Natural killer cell (primary cell): Measurements from ENCODE around the gene PDE6H. TPM values are rescaled to one million over a fixed set of nuclear protein-coding genes. Genes with fewer than 3 reads are reported as not detected.

Source experiments
- ATAC-seq, 3 donors: fragments of 150-1000 bp in 2 of 3; fragments of 200-7000 bp in 1 of 3; cut with Tn5 transposase; 1 replicate in 1 of 3; 2 replicates in 2 of 3; pipeline ENCODE4 v1.10.0; 2021; ENCODE audit warnings: mild to moderate bottlenecking in 2 of 3, moderate library complexity in 2 of 3
- DNase-seq, 2 donors: peaks; one replicate each; pipeline versions ENCODE4 v3.0.0 to v3.0.0-alpha.2; 2013 to 2021; ENCODE audit warnings: mixed read lengths in 1 of 2
- H3K27ac ChIP-seq: one replicate; pipeline ENCODE4 v1.5.1; 2013; ENCODE audit warnings: mild to moderate bottlenecking, low read length
- H3K27me3 ChIP-seq: one replicate; pipeline ENCODE4 v1.6.1; 2013; ENCODE audit warnings: low read length; ENCODE audit not compliant: control insufficient read depth, insufficient read depth
- H3K36me3 ChIP-seq: one replicate; pipeline ENCODE4 v1.6.1; 2013; ENCODE audit warnings: low read length; ENCODE audit not compliant: control insufficient read depth, insufficient read depth
- H3K4me1 ChIP-seq: one replicate; pipeline ENCODE4 v1.6.1; 2013; ENCODE audit warnings: low read length; ENCODE audit not compliant: control insufficient read depth, insufficient read depth
- H3K4me3 ChIP-seq: one replicate; pipeline ENCODE4 v1.5.1; 2013; ENCODE audit warnings: low read length
- H3K9me3 ChIP-seq: one replicate; pipeline ENCODE4 v1.6.1; 2013; ENCODE audit warnings: low read length; ENCODE audit not compliant: control insufficient read depth, insufficient read depth
- H3K27ac Mint-ChIP-seq, 2 donors: one replicate each; pipeline ENCODE4 v1.8.0; 2022; ENCODE audit warnings: mild to moderate bottlenecking in 2 of 2, mixed read lengths in 2 of 2, moderate library complexity in 1 of 2
- H3K27me3 Mint-ChIP-seq, 2 donors: one replicate each; pipeline ENCODE4 v1.8.0; 2022; ENCODE audit warnings: low read depth in 2 of 2, mixed read lengths in 2 of 2
- H3K36me3 Mint-ChIP-seq: one replicate; pipeline ENCODE4 v1.8.0; 2022; ENCODE audit warnings: mixed read lengths
- H3K4me1 Mint-ChIP-seq, 2 donors: one replicate each; pipeline ENCODE4 v1.8.0; 2022; ENCODE audit warnings: mixed read lengths in 2 of 2
- H3K4me3 Mint-ChIP-seq: one replicate; pipeline ENCODE4 v1.8.0; 2022; ENCODE audit warnings: mild to moderate bottlenecking, moderate library complexity, mixed read lengths
- H3K9me3 Mint-ChIP-seq, 2 donors: one replicate each; pipeline ENCODE4 v1.8.0; 2022; ENCODE audit warnings: mixed read lengths in 2 of 2
- CTCF ChIP-seq: fragments of 200-600 bp; IDR thresholded peaks from one replicate; pipeline ENCODE4 v1.8.0; 2022; ENCODE audit warnings: antibody characterized with exemption
- WGBS: methylation state at CpG from one replicate; pipeline ENCODE4 v1.1.7; 2013; ENCODE audit warnings: missing lambda C conversion rate; ENCODE audit not compliant: insufficient coverage; 5-methylcytosine and 5-hydroxymethylcytosine counted together
- intact Hi-C: fragments of 100-400 bp; cut with micrococcal nuclease; formaldehyde crosslinking; loops from one replicate; pipeline ENCODE4 v1.14.2; 2022
- total RNA-seq, 4 donors: library from RNA; stranded (reverse); fragments of 120-200 nt in 1 of 4; gene quantifications; one replicate each; pipeline versions ENCODE4 v1.2.3 to v1.2.4, GENCODE V29; 2013 to 2022

Gene PDE6H
- total RNA-seq, 3 donors from 2014 or later (not counting 1 experiment from before 2014, with no cell fraction given): not detected

- no peak overlapping the region for H3K27ac ChIP-seq
- H3K4me1 ChIP-seq: peaks cover 6% of the 10 kb centered on the region
- Mint-ChIP-seq H3K4me1 (no peaks in the 10 kb centered on the region), H3K9me3 (no peaks in the 10 kb centered on the region), H3K27ac (no peak overlapping the region), H3K36me3 (no peaks in the 10 kb centered on the region), H3K4me3 (no peak overlapping the region), H3K27me3 (peaks cover 0 to 11% of the 10 kb centered on the region in 2 donors)
- TF ChIP-seq CTCF: no peak
- no peak overlapping the region for H3K4me3 ChIP-seq
- H3K9me3 ChIP-seq: no peaks in the 10 kb centered on the region
- intact Hi-C loops: no loop called here
- DNase-seq: no peak
- H3K27me3 ChIP-seq: no peaks in the 10 kb centered on the region
- H3K36me3 ChIP-seq: no peaks in the 10 kb centered on the region
- 97% methylated on average over 3 of the region's 3 CpGs for WGBS
- no peak for ATAC-seq
Observed at GRCh38 chr12:14992673-14993072, 19.8 kb downstream of the PDE6H start.

- Histone ChIP-seq H3K4me3 (no peak overlapping the region), H3K27ac (no peak overlapping the region), H3K27me3 (no peaks in the 10 kb centered on the region), H3K4me1 (peaks cover 6% of the 10 kb centered on the region), H3K9me3 (no peaks in the 10 kb centered on the region), H3K36me3 (no peaks in the 10 kb centered on the region)
- no peak for DNase-seq
- H3K27me3 Mint-ChIP-seq: peaks cover 2 to 11% of the 10 kb centered on the region in 2 donors
- intact Hi-C loops: no loop called here
- H3K27ac Mint-ChIP-seq: no peak overlapping the region
- no peaks in the 10 kb centered on the region for H3K36me3 Mint-ChIP-seq
- no peak for TF ChIP-seq CTCF
- no peaks in the 10 kb centered on the region for H3K9me3 Mint-ChIP-seq
- no peaks in the 10 kb centered on the region for H3K4me1 Mint-ChIP-seq
- 81% methylated on average over 3 of the region's 5 CpGs for WGBS
- ATAC-seq: no peak
- H3K4me3 Mint-ChIP-seq: no peak overlapping the region
Observed at GRCh38 chr12:14993117-14993516, 20.3 kb downstream of the PDE6H start.

GRCh38 chr12:14993537-14994266 lies 20.9 kb downstream of the PDE6H start:
- DNase-seq (no peak), ATAC-seq (no peak)
- Mint-ChIP-seq H3K27ac (no peak overlapping the region), H3K36me3 (no peaks in the 10 kb centered on the region), H3K27me3 (peaks cover 7 to 15% of the 10 kb centered on the region in 2 donors), H3K9me3 (no peaks in the 10 kb centered on the region), H3K4me3 (no peak overlapping the region), H3K4me1 (no peaks in the 10 kb centered on the region)
- intact Hi-C loops: loop anchor here (1.0 kb wide), 1 partner anchor 270 kb away; no protein-coding TSS in a partner anchor
- Histone ChIP-seq H3K36me3 (no peaks in the 10 kb centered on the region), H3K4me3 (no peak overlapping the region), H3K27me3 (no peaks in the 10 kb centered on the region), H3K27ac (no peak overlapping the region), H3K9me3 (no peaks in the 10 kb centered on the region), H3K4me1 (peaks cover 6% of the 10 kb centered on the region)
- TF ChIP-seq CTCF: no peak
- 62% methylated on average over 3 of the region's 4 CpGs for WGBS

GRCh38 chr12:14994610-14995009 lies 21.8 kb downstream of the PDE6H start:
- Histone ChIP-seq H3K27ac (no peak overlapping the region), H3K36me3 (no peaks in the 10 kb centered on the region), H3K4me1 (peaks cover 2% of the 10 kb centered on the region), H3K9me3 (no peaks in the 10 kb centered on the region), H3K4me3 (no peak overlapping the region), H3K27me3 (no peaks in the 10 kb centered on the region)
- DNase-seq (peak in 1 of 2 donors; percentile 27), ATAC-seq (no peak)
- H3K9me3 Mint-ChIP-seq: no peaks in the 10 kb centered on the region
- no peak overlapping the region for H3K27ac Mint-ChIP-seq
- intact Hi-C loops: loop anchor here (1.0 kb wide), 3 partner anchors 57 to 271 kb away; no protein-coding TSS in a partner anchor
- no peaks in the 10 kb centered on the region for H3K36me3 Mint-ChIP-seq
- H3K27me3 Mint-ChIP-seq: peaks cover 12 to 24% of the 10 kb centered on the region in 2 donors
- H3K4me3 Mint-ChIP-seq: no peak overlapping the region
- no peak for TF ChIP-seq CTCF
- WGBS: 71% methylated on average over 2 of the region's 3 CpGs
- no peaks in the 10 kb centered on the region for H3K4me1 Mint-ChIP-seq
